Mucosa of rectum (tissue), 2 donors: ENCODE results near the gene MOGAT3.

Experiments used
- H3K27ac ChIP-seq, 2 donors: one replicate each; pipeline ENCODE4 v1.7.0; 2013; ENCODE audit warnings: inconsistent platforms in 2 of 2, low read depth in 2 of 2, low read length in 2 of 2
- H3K27me3 ChIP-seq, 2 donors: one replicate each; pipeline ENCODE4 v1.7.0; 2013; ENCODE audit warnings: low read length in 2 of 2; ENCODE audit not compliant: control insufficient read depth in 2 of 2, insufficient read depth in 2 of 2
- H3K36me3 ChIP-seq, 2 donors: one replicate each; pipeline ENCODE4 v1.7.0; 2013; ENCODE audit warnings: low read length in 2 of 2; ENCODE audit not compliant: control insufficient read depth in 2 of 2, insufficient read depth in 2 of 2
- H3K4me1 ChIP-seq, 2 donors: one replicate each; pipeline ENCODE4 v1.7.0; 2013; ENCODE audit warnings: low read length in 2 of 2, mild to moderate bottlenecking in 1 of 2; ENCODE audit not compliant: control insufficient read depth in 2 of 2, insufficient read depth in 2 of 2
- H3K4me3 ChIP-seq, 2 donors: one replicate each; pipeline ENCODE4 v1.7.0; 2013; ENCODE audit warnings: low read length in 2 of 2
- H3K9ac ChIP-seq, 2 donors: one replicate each; pipeline ENCODE4 v1.7.0; 2013; ENCODE audit warnings: low read length in 2 of 2, low read depth in 1 of 2, mild to moderate bottlenecking in 1 of 2
- H3K9me3 ChIP-seq, 2 donors: one replicate each; pipeline ENCODE4 v1.7.0; 2013; ENCODE audit warnings: low read length in 2 of 2; ENCODE audit not compliant: control insufficient read depth in 2 of 2
- donor health status: healthy.
- donor health status: Normal muscosa, but diverticular disease.

MOGAT3 gene

GRCh38 chr7:101200862-101201599 lies at the start of gene MOGAT3:
MOGAT3 (minus strand) TSS chr7:101201036; CDS start chr7:101200854, 182 bp downstream.
- peak within 1 kb of the TSS; percentile 70 to 73 for H3K4me3 ChIP-seq
- H3K27me3 ChIP-seq: peaks cover 0 to 6% of the 10 kb centered on the region in 2 donors
- peak within 1 kb of the TSS; percentile 86 to 92 for H3K27ac ChIP-seq

GRCh38 chr7:101250324-101250723 lies 49.5 kb upstream of the MOGAT3 start:
- Histone ChIP-seq H3K9me3 (no peaks in the 10 kb centered on the region), H3K4me3 (no peak overlapping the region)

More at GRCh38 chr7:101200862-101201599, at the start of gene MOGAT3:
- Histone ChIP-seq H3K9me3 (no peaks in the 10 kb centered on the region), H3K4me1 (peaks cover 12 to 14% of the 10 kb centered on the region in 2 donors), H3K9ac (peak within 1 kb of the TSS; percentile 70 to 79), H3K36me3 (peaks cover 0 to 1% of the 10 kb centered on the region in 2 donors)

GRCh38 chr7:101248276-101248675 lies 47.4 kb upstream of the MOGAT3 start:
- H3K9me3 ChIP-seq: no peaks in the 10 kb centered on the region
- no peak overlapping the region for H3K4me3 ChIP-seq
- no peak overlapping the region for H3K9ac ChIP-seq
- H3K27me3 ChIP-seq: no peaks in the 10 kb centered on the region
- H3K27ac ChIP-seq: no peak overlapping the region
- peaks cover 23 to 25% of the 10 kb centered on the region in 2 donors for H3K4me1 ChIP-seq
- H3K36me3 ChIP-seq: peaks cover 4 to 5% of the 10 kb centered on the region in 2 donors

More at GRCh38 chr7:101250324-101250723, 49.5 kb upstream of the MOGAT3 start:
- Histone ChIP-seq H3K27me3 (no peaks in the 10 kb centered on the region), H3K27ac (no peak overlapping the region), H3K4me1 (peaks cover 10 to 11% of the 10 kb centered on the region in 2 donors), H3K9ac (no peak overlapping the region), H3K36me3 (peaks cover 4 to 5% of the 10 kb centered on the region in 2 donors)

- H3K4me1 ChIP-seq: peaks cover 17 to 22% of the 10 kb centered on the region in 2 donors
- peaks cover 14 to 17% of the 10 kb centered on the region in 2 donors for H3K36me3 ChIP-seq
- H3K4me3 ChIP-seq: peak overlapping the region; percentile 99 to 100
- peak overlapping the region; percentile 96 to 98 for H3K9ac ChIP-seq
- peak overlapping the region; percentile 98 to 99 for H3K27ac ChIP-seq
- no peaks in the 10 kb centered on the region for H3K27me3 ChIP-seq
- no peaks in the 10 kb centered on the region for H3K9me3 ChIP-seq
These were observed 44.4 kb upstream of the MOGAT3 start for GRCh38 chr7:101245147-101245668.

- H3K36me3 ChIP-seq: peaks cover 18 to 23% of the 10 kb centered on the region in 2 donors
- H3K4me3 ChIP-seq: peak within 1 kb of the TSS; percentile 99 to 100
- H3K9me3 ChIP-seq: no peaks in the 10 kb centered on the region
- H3K27ac ChIP-seq: peak within 1 kb of the TSS; percentile 98 to 99
- H3K27me3 ChIP-seq: no peaks in the 10 kb centered on the region
- H3K9ac ChIP-seq: peak within 1 kb of the TSS; percentile 96 to 98
- peaks cover 17 to 21% of the 10 kb centered on the region in 2 donors for H3K4me1 ChIP-seq
These were observed 43.7 kb upstream of the MOGAT3 start, which contains the start of gene FIS1 for GRCh38 chr7:101244375-101245146. FIS1 (minus strand) TSS chr7:101245081; CDS start chr7:101245004, 77 bp downstream.

- Histone ChIP-seq H3K27me3 (no peaks in the 10 kb centered on the region), H3K27ac (peak overlapping the region; percentile 98 to 99), H3K4me3 (peak overlapping the region; percentile 99 to 100), H3K4me1 (peaks cover 17 to 21% of the 10 kb centered on the region in 2 donors), H3K9ac (peak overlapping the region; percentile 96 to 98), H3K36me3 (peaks cover 23 to 25% of the 10 kb centered on the region in 2 donors), H3K9me3 (no peaks in the 10 kb centered on the region)
These were observed 43.0 kb upstream of the MOGAT3 start for GRCh38 chr7:101243646-101244374.

- Histone ChIP-seq H3K27ac (no peak overlapping the region), H3K4me1 (peaks cover 26 to 40% of the 10 kb centered on the region in 2 donors), H3K36me3 (peaks cover 24% of the 10 kb centered on the region in 2 donors)
These were observed 40.9 kb upstream of the MOGAT3 start for GRCh38 chr7:101241443-101242349.

GRCh38 chr7:101241015-101241363 lies 40.2 kb upstream of the MOGAT3 start:
- H3K4me1 ChIP-seq: peaks cover 27 to 46% of the 10 kb centered on the region in 2 donors
- peaks cover 24% of the 10 kb centered on the region in 2 donors for H3K36me3 ChIP-seq
- H3K9ac ChIP-seq: no peak overlapping the region

More at GRCh38 chr7:101241443-101242349, 40.9 kb upstream of the MOGAT3 start:
- Histone ChIP-seq H3K9ac (no peak overlapping the region), H3K9me3 (no peaks in the 10 kb centered on the region), H3K27me3 (no peaks in the 10 kb centered on the region), H3K4me3 (no peak overlapping the region)

More at GRCh38 chr7:101241015-101241363, 40.2 kb upstream of the MOGAT3 start:
- H3K9me3 ChIP-seq: no peaks in the 10 kb centered on the region
- H3K27me3 ChIP-seq: no peaks in the 10 kb centered on the region
- no peak overlapping the region for H3K27ac ChIP-seq
- H3K4me3 ChIP-seq: no peak overlapping the region
